DMS 273 (cell line): ENCODE data around the gene TEX12.
A peak's percentile ranks its signal among the peaks of the same experiment; 100 is the strongest.

Experiments
- DNase-seq: peaks from one replicate; lab custom pipeline; 2025; ENCODE audit not compliant: unreplicated experiment; lab: John Stamatoyannopoulos, UW

The TEX12 gene

GRCh38 chr11:112210890-112211289 lies 43.7 kb downstream of the TEX12 start:
- no peak for DNase-seq

GRCh38 chr11:112211536-112211935 lies 44.4 kb downstream of the TEX12 start:
- no peak for DNase-seq

GRCh38 chr11:112212290-112212689 lies 45.1 kb downstream of the TEX12 start:
- DNase-seq: no peak

GRCh38 chr11:112212710-112213109 lies 45.5 kb downstream of the TEX12 start:
- DNase-seq: no peak

- no peak for DNase-seq
These were observed 46.6 kb downstream of the TEX12 start for GRCh38 chr11:112213753-112214152.

- DNase-seq: no peak
These were observed 48.4 kb downstream of the TEX12 start for GRCh38 chr11:112215621-112216020.

GRCh38 chr11:112216561-112217105 lies 49.5 kb downstream of the TEX12 start:
- DNase-seq: no peak

- DNase-seq: peak; percentile 71
These were observed 52.5 kb downstream of the TEX12 start for GRCh38 chr11:112219476-112220232.

GRCh38 chr11:112221274-112221835 lies 54.2 kb downstream of the TEX12 start:
- DNase-seq: no peak
